ENCODE measurements around the gene FCAR. TPM values are rescaled to one million over a fixed set of nuclear protein-coding genes. Genes with fewer than 3 reads are reported as not detected.

Gene FCAR
- total and polyA plus RNA-seq, 2 donors (not counting 1 experiment from before 2014, with no cell fraction given): 1.9 TPM; not detected in 1

GRCh38 chr19:54905421-54905802 lies 31.4 kb downstream of the FCAR start:
- no peak for TF ChIP-seq EZH2 (IDR thresholded peaks at IDR 0.05; ENCODE audit: borderline replicate concordance, insufficient read depth, low read depth, low read length, poor library complexity, severe bottlenecking)
- no peak for TF ChIP-seq CTCF (IDR thresholded peaks at IDR 0.05)
- H3K4me3 Mint-ChIP-seq: no peak overlapping the region
- ATAC-seq (ENCODE audit: low read depth) (no peak), DNase-seq (no peak)
- H2AFZ ChIP-seq (ENCODE audit: insufficient read depth, low read depth, low read length, poor library complexity, severe bottlenecking): no peak overlapping the region
- H3K27ac Mint-ChIP-seq: no peak overlapping the region
- no CpG with 5 or more reads among the region's 5 CpGs for WGBS (ENCODE audit: insufficient coverage)
- ChIA-PET CTCF (no interaction called here), POLR2A (no interaction called here)
- H3K4me1 ChIP-seq (ENCODE audit: control insufficient read depth in 2 of 2, insufficient read depth in 2 of 2, low read length in 2 of 2): no peaks in the 10 kb centered on the region
- peaks cover 0 to 11% (median 0%) of the 10 kb centered on the region in 3 donors for H3K9me3 ChIP-seq (ENCODE audit: control extremely low read depth in 1 of 3, control insufficient read depth in 2 of 3, insufficient read depth in 1 of 3, low read length in 2 of 3)
- H3K36me3 ChIP-seq (replicated peaks in 1 of 2; ENCODE audit: control extremely low read depth in 1 of 2, control insufficient read depth in 1 of 2, extremely low read depth in 1 of 2, insufficient read depth in 2 of 2, low read length in 1 of 2): no peaks in the 10 kb centered on the region
- no peak overlapping the region for H3K27ac ChIP-seq (ENCODE audit: low read length in 2 of 2)
- peak overlapping the region in 1 of 5 experiments; percentile 46 for H3K4me3 ChIP-seq (ENCODE audit: control extremely low read depth in 1 of 5, extremely low read depth in 1 of 5, insufficient read depth in 1 of 5, low read depth in 2 of 5, low read length in 4 of 5)
- H4K20me1 ChIP-seq (ENCODE audit: control insufficient read depth, insufficient read depth, low read length, poor library complexity, severe bottlenecking): no peaks in the 10 kb centered on the region
- H3K4me2 ChIP-seq (replicated peaks; ENCODE audit: low read depth, low read length, poor library complexity, severe bottlenecking): peak overlapping the region; percentile 38
- H3K27me3 ChIP-seq (replicated peaks in 1 of 4; ENCODE audit: control extremely low read depth in 1 of 4, control insufficient read depth in 3 of 4, insufficient read depth in 4 of 4, low read length in 3 of 4): peaks cover 0 to 7% (median 0%) of the 10 kb centered on the region in 4 experiments
- no peaks in the 10 kb centered on the region for H3K9me3 Mint-ChIP-seq (ENCODE audit: insufficient read depth)
- H3K27me3 Mint-ChIP-seq: peaks cover 9% of the 10 kb centered on the region
- intact Hi-C loops (cut with micrococcal nuclease): no loop called here
- H3K4me1 Mint-ChIP-seq: no peaks in the 10 kb centered on the region
- H3K9ac ChIP-seq (ENCODE audit: low read length): no peak overlapping the region
- no peaks in the 10 kb centered on the region for H3K79me2 ChIP-seq (ENCODE audit: control insufficient read depth, insufficient read depth, low read length)

GRCh38 chr19:54905803-54906511 lies 31.9 kb downstream of the FCAR start, which contains the start of gene NCR1:
NCR1 (plus strand) TSS chr19:54906148; CDS start chr19:54906188, 40 bp downstream.
- peaks cover 13% of the 10 kb centered on the region for H3K27me3 Mint-ChIP-seq
- TF ChIP-seq EZH2 (IDR thresholded peaks at IDR 0.05; ENCODE audit: borderline replicate concordance, insufficient read depth, low read depth, low read length, poor library complexity, severe bottlenecking): no peak
- TF ChIP-seq CTCF (IDR thresholded peaks at IDR 0.05): no peak
- no peaks in the 10 kb centered on the region for H3K4me1 ChIP-seq (ENCODE audit: control insufficient read depth in 2 of 2, insufficient read depth in 2 of 2, low read length in 2 of 2)
- peak within 1 kb of the TSS; percentile 38 for H3K4me2 ChIP-seq (replicated peaks; ENCODE audit: low read depth, low read length, poor library complexity, severe bottlenecking)
- H3K4me3 ChIP-seq (ENCODE audit: control extremely low read depth in 1 of 5, extremely low read depth in 1 of 5, insufficient read depth in 1 of 5, low read depth in 2 of 5, low read length in 4 of 5): peak within 1 kb of the TSS in 1 of 5 experiments; percentile 46
- H3K79me2 ChIP-seq (ENCODE audit: control insufficient read depth, insufficient read depth, low read length): no peaks in the 10 kb centered on the region
- ATAC-seq (ENCODE audit: low read depth) (no peak), DNase-seq (no peak)
- H3K36me3 ChIP-seq (replicated peaks in 1 of 2; ENCODE audit: control extremely low read depth in 1 of 2, control insufficient read depth in 1 of 2, extremely low read depth in 1 of 2, insufficient read depth in 2 of 2, low read length in 1 of 2): no peaks in the 10 kb centered on the region
- intact Hi-C loops (cut with micrococcal nuclease): no loop called here
- no peak within 1 kb of the TSS for H2AFZ ChIP-seq (ENCODE audit: insufficient read depth, low read depth, low read length, poor library complexity, severe bottlenecking)
- H3K9me3 Mint-ChIP-seq (ENCODE audit: insufficient read depth): no peaks in the 10 kb centered on the region
- no peak within 1 kb of the TSS for H3K27ac ChIP-seq (ENCODE audit: low read length in 2 of 2)
- peaks cover 0 to 7% (median 0%) of the 10 kb centered on the region in 4 experiments for H3K27me3 ChIP-seq (replicated peaks in 1 of 4; ENCODE audit: control extremely low read depth in 1 of 4, control insufficient read depth in 3 of 4, insufficient read depth in 4 of 4, low read length in 3 of 4)
- no peaks in the 10 kb centered on the region for H3K4me1 Mint-ChIP-seq
- no peaks in the 10 kb centered on the region for H4K20me1 ChIP-seq (ENCODE audit: control insufficient read depth, insufficient read depth, low read length, poor library complexity, severe bottlenecking)
- H3K27ac Mint-ChIP-seq: no peak within 1 kb of the TSS
- CTCF ChIA-PET: no interaction called here
- H3K9me3 ChIP-seq (ENCODE audit: control extremely low read depth in 1 of 3, control insufficient read depth in 2 of 3, insufficient read depth in 1 of 3, low read length in 2 of 3): peaks cover 0 to 11% (median 0%) of the 10 kb centered on the region in 3 donors
- H3K9ac ChIP-seq (ENCODE audit: low read length): no peak within 1 kb of the TSS
- POLR2A ChIA-PET: no interaction called here
- 71% methylated on average over 18 of the region's 22 CpGs for WGBS (ENCODE audit: insufficient coverage)
- H3K4me3 Mint-ChIP-seq: no peak within 1 kb of the TSS
